DOHH2 (cell line): ENCODE results near the gene RNF215.
A peak's percentile ranks its signal among the peaks of the same experiment; 100 is the strongest.

Experiments used
- H3F3A ChIP-seq: fragments of 200-600 bp; sonication (generic), shearing (Covaris generic); 2 replicates; pipeline ENCODE4 v1.6.0; 2016; ENCODE audit warnings: antibody characterized with exemption, mild to moderate bottlenecking; ENCODE audit not compliant: control insufficient read depth, insufficient read depth
- H3K27ac ChIP-seq: fragments of 200-600 bp; sonication (generic); 2 replicates; pipeline ENCODE4 v1.5.1; 2014; ENCODE audit warnings: low read depth, mild to moderate bottlenecking, low read length, moderate library complexity
- H3K27me3 ChIP-seq: fragments of 200-600 bp; sonication (generic); 2 replicates; pipeline ENCODE4 v1.6.1; 2014; ENCODE audit warnings: mild to moderate bottlenecking, low read length, mixed read lengths; ENCODE audit not compliant: control insufficient read depth
- H3K36me3 ChIP-seq: fragments of 200-600 bp; sonication (generic); 2 replicates; pipeline ENCODE4 v1.6.1; 2014; ENCODE audit warnings: mild to moderate bottlenecking, low read length, moderate library complexity, mixed read lengths; ENCODE audit not compliant: control insufficient read depth
- H3K4me1 ChIP-seq: fragments of 200-600 bp; sonication (generic); 2 replicates; pipeline ENCODE4 v1.6.1; 2014; ENCODE audit warnings: mild to moderate bottlenecking, low read length, mixed read lengths; ENCODE audit not compliant: control insufficient read depth
- H3K4me2 ChIP-seq: fragments of 200-600 bp; sonication (generic); 2 replicates; pipeline ENCODE4 v1.6.0; 2014; ENCODE audit warnings: mild to moderate bottlenecking, low read length, moderate library complexity
- H3K4me3 ChIP-seq: fragments of 200-600 bp; sonication (generic); 2 replicates; pipeline ENCODE4 v1.5.1; 2014; ENCODE audit warnings: mild to moderate bottlenecking, low read length, mixed read lengths
- H3K79me2 ChIP-seq: fragments of 200-600 bp; sonication (generic); 2 replicates; pipeline ENCODE4 v1.6.1; 2014; ENCODE audit warnings: mild to moderate bottlenecking, low read length, mixed read lengths; ENCODE audit not compliant: control insufficient read depth
- H3K9me2 ChIP-seq: fragments of 200-600 bp; sonication (generic); replicated peaks from 2 replicates; pipeline ENCODE4 v1.6.1; 2014; ENCODE audit warnings: mild to moderate bottlenecking, low read length, mixed read lengths; ENCODE audit not compliant: control insufficient read depth
- H3K9me3 ChIP-seq: fragments of 200-600 bp; sonication (generic); 2 replicates; pipeline ENCODE4 v1.6.1; 2014; ENCODE audit warnings: antibody characterized with exemption, low read length, mixed read lengths; ENCODE audit not compliant: control insufficient read depth, insufficient read depth
- H4K20me1 ChIP-seq: fragments of 200-600 bp; sonication (generic); 2 replicates; pipeline ENCODE4 v1.6.0; 2014; ENCODE audit warnings: low read depth, mild to moderate bottlenecking, antibody characterized with exemption, low read length, moderate library complexity; ENCODE audit not compliant: control insufficient read depth, insufficient read depth
- CTCF ChIP-seq: fragments of 200-600 bp; sonication (generic); IDR thresholded peaks from one replicate; pipeline ENCODE4 v1.5.1; 2014; ENCODE audit warnings: antibody characterized with exemption, mild to moderate bottlenecking, low read depth, low read length; ENCODE audit not compliant: poor library complexity, severe bottlenecking
- EZH2phosphoT487 ChIP-seq: fragments of 200-600 bp; sonication (generic); IDR thresholded peaks from 2 replicates; pipeline ENCODE4 v1.6.1; 2017; ENCODE audit warnings: borderline replicate concordance, mild to moderate bottlenecking, antibody characterized with exemption, low read length, moderate library complexity, mixed read lengths

Gene RNF215

DNA sequence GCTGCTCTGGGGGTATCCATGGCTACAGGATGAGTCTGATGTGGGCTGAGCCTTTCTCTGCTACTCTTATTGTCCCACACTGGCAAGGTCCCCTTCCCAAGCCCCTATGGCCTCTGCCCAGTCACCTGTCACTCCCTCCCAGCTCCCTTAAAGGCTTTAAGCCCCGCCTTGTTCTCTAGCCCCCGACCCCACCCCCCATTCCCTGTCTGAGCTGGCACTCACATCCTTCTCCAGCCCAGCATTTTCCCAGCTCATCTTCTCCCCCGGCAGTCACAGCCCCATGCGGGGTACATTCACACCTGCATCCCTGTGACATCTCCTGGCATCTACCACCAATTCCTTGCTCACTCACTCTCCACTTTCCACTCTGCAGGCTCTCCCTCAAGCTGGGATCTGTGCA lies 42.7 kb upstream of the RNF215 start:
- no peak overlapping the region for H3K4me3 ChIP-seq
- 0 out of 2 replicates have a peak, but pooled peaks cover 10% of the 10 kb centered on the region for H4K20me1 ChIP-seq
- no peak overlapping the region for H3K4me2 ChIP-seq
- H3K27me3 ChIP-seq = no peaks in the 10 kb centered on the region
- TF ChIP-seq EZH2phosphoT487 (no peak), CTCF (no peak)
- peaks cover 54% of the 10 kb centered on the region for H3K36me3 ChIP-seq
- no peaks in the 10 kb centered on the region for H3K9me2 ChIP-seq
- peaks cover 26% of the 10 kb centered on the region for H3K79me2 ChIP-seq
- peaks cover 27% of the 10 kb centered on the region for H3K4me1 ChIP-seq
- H3F3A ChIP-seq = peaks cover 15% of the 10 kb centered on the region
- no peak overlapping the region for H3K27ac ChIP-seq
- no peaks in the 10 kb centered on the region for H3K9me3 ChIP-seq

GRCh38 chr22:30427871-30428270 lies 40.7 kb upstream of the RNF215 start:
- peaks cover 19% of the 10 kb centered on the region for H3F3A ChIP-seq
- TF ChIP-seq EZH2phosphoT487 (no peak), CTCF (no peak)
- no peak overlapping the region for H3K4me2 ChIP-seq
- H3K36me3 ChIP-seq = peaks cover 50% of the 10 kb centered on the region
- no peak overlapping the region for H3K27ac ChIP-seq
- H3K9me2 ChIP-seq = no peaks in the 10 kb centered on the region
- H3K79me2 ChIP-seq = peaks cover 40% of the 10 kb centered on the region
- no peak overlapping the region for H3K4me3 ChIP-seq
- no peaks in the 10 kb centered on the region for H3K27me3 ChIP-seq
- no peaks in the 10 kb centered on the region for H3K9me3 ChIP-seq
- H4K20me1 ChIP-seq = 0 out of 2 replicates have a peak, but pooled peaks cover 10% of the 10 kb centered on the region
- H3K4me1 ChIP-seq = peaks cover 26% of the 10 kb centered on the region

DNA sequence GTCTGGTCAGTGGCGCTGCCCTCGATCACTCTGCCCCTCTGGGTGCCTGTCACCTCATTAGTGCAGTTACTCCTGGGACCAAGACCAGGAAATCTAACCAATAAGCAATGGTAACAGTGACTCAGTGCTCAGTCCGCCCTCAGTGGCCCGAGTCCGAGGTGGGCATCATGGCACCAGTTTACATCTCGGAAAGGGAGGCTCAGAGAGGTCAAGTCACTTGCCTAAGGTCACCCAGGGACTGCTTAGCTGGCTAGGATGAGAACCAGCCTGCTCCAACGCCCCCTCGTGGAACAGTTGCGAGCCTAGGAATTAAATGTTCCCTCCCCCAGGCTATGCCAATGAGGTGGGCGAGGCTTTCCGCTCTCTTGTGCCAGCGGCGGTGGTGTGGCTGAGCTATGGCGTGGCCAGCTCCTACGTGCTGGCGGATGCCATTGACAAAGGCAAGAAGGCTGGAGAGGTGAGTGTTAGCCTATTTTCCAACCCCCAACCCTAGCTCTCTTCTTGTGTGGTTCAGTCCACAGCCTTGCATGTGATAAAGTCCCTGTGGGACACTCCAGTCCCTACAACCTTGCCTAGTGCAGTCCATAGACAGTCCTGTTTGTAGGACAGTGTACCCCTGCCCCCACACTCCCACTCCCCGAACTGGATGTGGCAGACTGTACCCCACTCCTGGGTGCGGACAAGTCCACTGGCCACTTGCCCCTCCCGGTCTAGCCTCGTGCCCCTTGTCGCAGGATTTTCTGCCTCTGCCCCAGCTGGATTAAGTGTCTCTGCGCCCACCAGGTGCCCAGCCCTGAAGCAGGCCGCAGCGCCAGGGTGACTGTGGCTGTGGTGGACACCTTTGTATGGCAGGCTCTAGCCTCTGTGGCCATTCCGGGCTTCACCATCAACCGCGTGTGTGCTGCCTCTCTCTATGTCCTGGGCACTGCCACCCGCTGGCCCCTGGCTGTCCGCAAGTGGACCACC lies 39.5 kb upstream of the RNF215 start:
- Histone ChIP-seq H4K20me1 (0 out of 2 replicates have a peak, but pooled peaks cover 10% of the 10 kb centered on the region), H3K4me2 (peak overlapping the region; percentile 99), H3K27me3 (no peaks in the 10 kb centered on the region), H3F3A (peaks cover 21% of the 10 kb centered on the region), H3K4me3 (peak overlapping the region; percentile 95), H3K27ac (peak overlapping the region; percentile 67), H3K79me2 (peaks cover 52% of the 10 kb centered on the region), H3K4me1 (peaks cover 38% of the 10 kb centered on the region), H3K9me2 (no peaks in the 10 kb centered on the region), H3K9me3 (no peaks in the 10 kb centered on the region), H3K36me3 (peaks cover 55% of the 10 kb centered on the region)
- TF ChIP-seq EZH2phosphoT487 = no peak
- peak; percentile 82 for TF ChIP-seq CTCF
